GM19193 (cell line): ENCODE measurements around the gene ZNF460.

Experiments
- POLR2A ChIP-seq: IDR thresholded peaks from 4 replicates; pipeline ENCODE4 v1.6.1; 2011; ENCODE audit not compliant: insufficient read depth, insufficient read length; ENCODE audit errors: extremely low read depth

ZNF460 gene

GRCh38 chr19:57310792-57311191 lies 30.5 kb downstream of the ZNF460 start:
- TF ChIP-seq POLR2A, result no peak

- no peak for TF ChIP-seq POLR2A
Observed at GRCh38 chr19:57314146-57314545, 33.9 kb downstream of the ZNF460 start.

- no peak for TF ChIP-seq POLR2A
Observed at GRCh38 chr19:57317503-57317902, 37.2 kb downstream of the ZNF460 start.

GRCh38 chr19:57319869-57320179 lies 39.5 kb downstream of the ZNF460 start:
- TF ChIP-seq POLR2A, result no peak

- peak; percentile 83 for TF ChIP-seq POLR2A
Observed at GRCh38 chr19:57320180-57321084, 40.1 kb downstream of the ZNF460 start, which contains the start of gene ZNF543. Gene ZNF543, plus strand, starts transcription at chr19:57320472. Its CDS starts 382 bp downstream, at chr19:57320854.

GRCh38 chr19:57321116-57321515 lies 40.8 kb downstream of the ZNF460 start:
- no peak for TF ChIP-seq POLR2A

GRCh38 chr19:57321751-57322150 lies 41.5 kb downstream of the ZNF460 start:
- TF ChIP-seq POLR2A, result no peak

GRCh38 chr19:57324992-57325391 lies 44.7 kb downstream of the ZNF460 start:
- TF ChIP-seq POLR2A, result no peak

GRCh38 chr19:57327993-57328392 lies 47.7 kb downstream of the ZNF460 start:
- no peak for TF ChIP-seq POLR2A

GRCh38 chr19:57334191-57334590 lies 53.9 kb downstream of the ZNF460 start:
- TF ChIP-seq POLR2A, result no peak

- TF ChIP-seq POLR2A, result no peak
Observed at GRCh38 chr19:57338877-57339276, 58.6 kb downstream of the ZNF460 start.

GRCh38 chr19:57342582-57342981 lies 62.3 kb downstream of the ZNF460 start:
- no peak for TF ChIP-seq POLR2A
